GM21515 (cell line): ENCODE measurements around the gene EHD4.
A peak's percentile ranks its signal among the peaks of the same experiment; 100 is the strongest.

Source experiments
- ATAC-seq: cut with Tn5 transposase; IDR thresholded peaks from one replicate; pipeline ENCODE4 v1.9.1; 2021; ENCODE audit not compliant: unreplicated experiment

EHD4 gene

DNA sequence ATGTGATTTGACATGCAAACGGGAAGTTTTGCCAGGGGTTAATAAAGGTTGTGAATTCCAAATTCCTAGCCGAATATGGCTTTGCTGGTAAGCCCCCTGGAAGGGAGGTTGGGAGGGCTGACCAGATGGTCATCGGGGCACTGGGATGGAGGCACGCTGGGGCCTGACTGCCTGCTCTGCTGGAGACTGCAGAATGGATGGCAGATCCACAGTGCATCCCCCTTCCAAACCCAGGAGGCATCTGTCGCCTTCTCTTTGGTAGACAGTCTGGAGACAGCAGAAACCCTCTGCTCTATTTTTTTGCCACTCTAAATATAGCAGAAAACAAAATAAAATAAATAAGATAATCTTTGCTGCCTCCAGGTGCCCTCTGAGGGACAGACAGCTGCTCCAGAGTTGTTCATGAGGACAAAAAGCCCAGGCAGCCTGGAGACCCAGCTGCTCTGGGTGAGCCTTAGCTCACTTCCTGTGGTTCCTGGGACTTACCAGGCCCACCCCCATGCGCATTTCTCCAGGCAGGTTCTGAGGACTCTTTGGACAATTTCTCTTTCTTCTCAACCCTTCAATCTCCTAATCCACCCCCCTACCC lies 72.4 kb downstream of the EHD4 start:
- ATAC-seq, result no peak

DNA sequence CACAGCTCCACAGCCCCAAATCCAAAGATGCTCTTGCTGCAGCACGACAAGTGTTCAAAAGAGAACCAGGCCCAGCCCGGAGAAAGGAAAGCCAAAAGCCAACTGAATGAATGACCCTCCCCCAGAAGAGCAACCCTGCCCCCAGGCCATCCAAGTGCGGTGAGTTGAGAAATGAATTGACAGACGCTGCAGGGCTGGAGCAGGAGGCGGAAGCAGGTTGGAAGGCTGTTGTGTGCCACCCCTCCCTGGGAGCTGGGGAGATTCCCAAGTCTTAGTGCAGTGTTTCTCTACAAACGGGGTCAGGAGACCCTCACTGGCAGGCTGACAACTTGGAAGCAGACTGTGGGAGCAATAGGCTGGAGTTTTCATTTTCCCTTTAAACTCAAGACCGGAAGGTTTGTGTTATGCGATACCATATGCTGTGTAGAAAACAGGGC lies 75.0 kb downstream of the EHD4 start:
- no peak for ATAC-seq

DNA sequence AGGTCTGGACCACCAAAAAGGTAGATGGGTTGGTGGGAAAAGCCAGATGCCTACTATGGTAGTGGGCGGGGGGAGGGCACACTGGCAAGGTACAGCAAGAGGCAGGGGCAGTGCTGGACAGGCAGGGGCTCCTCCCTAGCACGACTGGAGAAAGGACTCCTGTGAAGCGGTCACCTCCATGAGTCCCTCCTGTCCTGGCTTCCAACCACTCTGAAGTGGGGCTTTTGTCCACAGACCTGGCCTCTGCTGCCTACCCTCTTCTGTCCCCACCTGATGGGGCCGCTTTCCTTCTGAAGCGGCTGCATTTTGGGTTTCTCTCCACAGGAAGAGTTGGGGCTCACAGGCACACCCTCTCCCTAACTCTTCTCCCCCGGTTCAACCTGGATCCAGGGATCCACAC lies 75.8 kb downstream of the EHD4 start:
- ATAC-seq, result no peak

DNA sequence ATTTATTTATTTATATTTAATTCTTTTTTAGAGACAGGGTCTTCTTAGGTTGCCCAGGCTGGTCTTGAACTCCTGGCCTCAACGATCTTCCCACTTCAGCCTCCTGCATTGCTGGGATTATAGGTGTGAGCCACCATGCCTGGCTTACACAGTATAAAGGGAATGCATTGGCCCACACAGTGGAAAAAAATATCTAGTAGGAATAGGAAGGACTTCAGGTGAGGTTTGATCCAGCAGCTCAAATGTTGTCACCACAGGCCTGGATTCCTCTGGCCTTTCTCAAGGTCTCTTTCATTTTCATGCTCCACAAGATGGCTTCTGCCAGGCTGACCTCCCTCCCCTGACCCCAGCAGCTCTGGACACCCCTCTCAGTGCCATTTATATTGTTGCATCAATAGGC lies 76.4 kb downstream of the EHD4 start:
- ATAC-seq, result no peak

DNA sequence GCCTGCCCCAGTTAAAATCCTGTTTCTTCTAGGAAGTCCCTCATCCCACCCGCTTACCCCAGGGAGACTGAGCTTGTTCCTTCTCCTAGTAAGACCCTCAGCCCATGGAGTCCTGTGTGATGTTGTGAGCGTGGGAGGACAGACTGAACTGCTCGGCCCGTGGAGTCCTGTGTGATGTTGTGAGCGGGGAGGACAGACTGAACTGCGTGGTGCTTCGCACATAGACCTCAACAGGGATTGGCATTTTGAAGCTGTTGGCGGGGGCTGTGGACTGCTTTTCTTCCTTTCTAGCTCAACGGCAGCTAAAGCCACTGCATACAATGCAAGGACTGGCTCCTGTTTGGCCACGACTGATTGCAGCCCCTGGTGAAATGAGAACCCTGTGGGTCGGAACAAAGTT lies 76.9 kb downstream of the EHD4 start:
- ATAC-seq, result no peak

DNA sequence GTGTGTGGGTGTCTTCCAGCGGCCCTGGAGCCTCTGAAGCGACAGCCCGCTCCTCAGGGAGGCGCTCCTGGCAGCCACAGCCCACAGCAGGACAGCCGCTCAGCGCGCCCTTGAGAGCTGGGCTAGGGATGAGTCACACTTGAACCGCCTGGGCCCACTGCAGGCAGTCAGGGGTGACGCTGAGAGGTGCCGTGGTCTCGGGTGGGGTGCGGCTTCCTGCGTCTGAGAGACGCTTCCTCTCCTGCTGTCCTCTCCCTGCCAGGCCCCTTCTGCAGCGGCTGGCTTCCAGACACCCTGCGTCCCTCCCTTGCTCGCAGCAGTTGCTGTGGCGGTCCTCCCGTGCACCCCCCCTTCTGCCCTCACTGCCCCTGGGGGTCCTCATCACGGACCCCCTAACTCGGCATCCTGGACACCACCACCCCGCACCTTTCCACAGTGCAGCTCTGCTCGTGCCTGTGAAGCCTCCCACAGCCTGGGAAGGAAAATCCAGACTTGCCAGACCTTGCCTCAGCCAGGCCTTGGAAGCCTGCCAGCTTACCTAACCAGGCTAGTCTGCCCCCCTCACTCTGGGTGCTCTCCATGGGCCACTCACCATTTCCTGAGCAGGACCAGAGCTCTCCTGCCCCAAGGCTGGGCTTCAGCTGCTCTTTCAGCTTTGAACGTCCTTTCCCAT lies 77.4 kb downstream of the EHD4 start:
- peak; percentile 82 for ATAC-seq

DNA sequence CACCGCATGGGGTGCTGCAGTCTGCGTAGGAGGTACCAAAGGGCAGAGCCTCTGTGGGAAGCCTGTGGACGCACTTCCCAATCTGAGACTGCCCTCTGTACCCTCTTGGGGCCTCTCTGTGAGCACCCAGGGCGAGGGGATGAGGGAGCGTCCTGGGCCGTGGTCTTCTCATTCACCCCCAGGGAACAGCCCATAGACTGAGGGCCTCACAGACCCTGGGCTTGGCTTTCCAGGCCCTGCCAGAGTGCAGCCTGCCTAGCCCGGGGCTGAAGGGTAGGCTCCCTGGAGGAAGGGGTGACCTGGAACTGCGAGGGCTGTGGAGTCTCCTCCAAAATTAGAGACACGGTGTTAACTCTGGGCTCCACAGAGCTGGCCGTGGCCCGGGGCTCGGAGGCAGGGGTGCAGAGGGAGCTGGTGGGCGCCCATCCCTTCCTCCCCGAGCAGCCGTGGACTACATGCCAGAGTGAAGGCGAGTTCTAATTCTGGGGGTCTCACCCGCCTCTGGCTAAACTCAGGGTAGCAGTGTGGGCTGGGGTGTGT lies 78.0 kb downstream of the EHD4 start:
- peak; percentile 16 for ATAC-seq

DNA sequence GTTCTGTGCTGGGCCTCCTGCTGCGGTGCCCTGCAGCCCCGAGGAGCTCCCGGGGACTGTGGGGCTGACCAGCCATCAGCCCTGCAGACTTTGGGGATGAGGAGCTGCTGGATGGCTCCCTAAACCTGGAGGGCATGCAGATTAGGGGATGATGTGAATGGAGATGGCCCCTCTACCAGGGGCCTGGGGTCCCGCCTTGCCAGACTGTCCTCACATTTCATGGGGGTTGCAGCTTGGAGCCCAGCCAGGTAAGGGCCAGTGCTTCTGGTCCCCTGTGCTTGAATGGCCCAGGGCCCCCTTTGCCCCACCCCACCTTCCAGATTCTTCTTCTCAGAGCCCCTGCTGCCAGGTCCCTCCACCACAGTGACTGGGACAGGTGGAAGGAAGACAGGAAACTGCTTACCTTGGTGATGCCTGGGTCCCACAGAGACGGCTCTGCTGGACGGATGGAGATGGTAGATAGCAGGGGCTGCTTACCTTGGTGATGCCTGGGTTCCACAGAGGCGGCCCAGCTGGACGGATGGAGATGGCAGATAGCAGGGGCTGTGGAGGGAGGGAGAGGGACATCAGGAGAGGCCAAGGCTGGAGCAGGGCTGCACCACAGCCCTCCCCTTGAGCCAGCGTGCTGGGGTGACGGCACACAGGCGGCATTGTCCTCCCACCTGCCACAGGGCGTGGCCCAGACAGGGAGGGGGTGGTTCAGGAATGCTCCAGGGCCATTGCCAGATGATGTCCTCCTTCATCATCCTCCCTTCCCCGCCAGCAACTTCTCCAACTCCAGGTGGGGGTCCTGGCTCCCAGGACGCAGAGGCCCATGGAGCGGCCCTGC lies 78.7 kb downstream of the EHD4 start, which contains the start of gene SPTBN5:
TSS of gene SPTBN5 (minus strand) at position 632 of the 829 bp plus-strand sequence. CDS start at position 76, 556 bp downstream.
- ATAC-seq, result no peak

DNA sequence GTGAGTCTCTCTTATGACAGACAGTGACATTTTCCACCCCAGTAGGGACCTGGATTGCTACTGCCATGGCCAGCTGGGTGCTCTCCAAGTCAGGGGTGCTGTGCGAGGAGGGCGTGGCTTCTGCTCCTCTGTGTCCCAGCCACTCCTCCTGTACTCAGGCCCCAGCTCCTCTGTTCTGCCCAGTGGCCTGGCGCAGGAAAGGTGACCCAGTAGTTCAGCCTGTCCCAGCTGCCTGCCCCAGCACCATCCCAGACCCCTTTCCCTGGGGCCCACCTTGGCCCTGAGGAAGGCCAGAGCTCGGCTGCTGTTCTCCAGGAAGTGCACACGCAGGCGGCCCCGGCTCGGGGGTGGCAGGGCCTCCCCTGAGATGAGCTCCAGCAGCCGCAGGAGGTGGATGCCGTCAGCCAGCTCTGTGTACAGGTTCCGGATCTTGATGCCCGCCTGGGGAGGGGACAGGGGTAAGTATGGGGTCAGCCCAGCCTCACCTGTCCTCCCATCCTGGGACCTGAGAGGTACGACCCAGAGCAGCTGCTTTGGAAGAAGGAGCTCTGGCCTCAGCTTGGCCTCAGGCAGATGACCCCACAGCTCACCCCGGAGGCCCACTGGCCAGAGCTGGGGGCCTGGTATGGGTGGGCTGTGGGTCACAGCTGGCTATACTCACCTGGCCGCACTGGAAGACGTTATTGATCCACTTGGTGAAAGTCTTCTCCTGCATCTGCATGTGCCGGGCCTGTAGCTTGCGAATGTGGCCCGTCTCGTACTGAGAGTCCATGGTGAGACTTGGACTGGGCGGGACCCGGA lies 79.5 kb downstream of the EHD4 start:
- no peak for ATAC-seq

DNA sequence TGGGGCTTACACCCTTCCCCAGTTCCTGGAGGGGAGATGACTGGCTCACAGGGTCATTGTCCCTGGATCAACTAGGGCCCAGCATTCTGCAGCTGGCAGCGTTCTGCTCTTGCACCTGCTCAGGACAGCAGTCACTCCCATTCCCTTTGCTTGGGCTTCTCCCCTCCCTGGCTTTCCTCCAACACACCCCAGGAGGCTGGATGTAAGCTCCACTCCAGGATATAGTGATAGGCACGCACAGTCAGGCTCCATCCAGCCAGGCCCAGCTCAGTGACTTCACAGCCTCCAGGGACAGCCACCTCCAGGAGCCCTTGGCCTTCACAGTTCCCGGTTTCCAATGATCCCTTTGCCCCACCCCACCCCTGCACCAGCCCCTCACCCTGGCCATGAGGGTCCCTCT lies 80.4 kb downstream of the EHD4 start:
- ATAC-seq, result no peak

DNA sequence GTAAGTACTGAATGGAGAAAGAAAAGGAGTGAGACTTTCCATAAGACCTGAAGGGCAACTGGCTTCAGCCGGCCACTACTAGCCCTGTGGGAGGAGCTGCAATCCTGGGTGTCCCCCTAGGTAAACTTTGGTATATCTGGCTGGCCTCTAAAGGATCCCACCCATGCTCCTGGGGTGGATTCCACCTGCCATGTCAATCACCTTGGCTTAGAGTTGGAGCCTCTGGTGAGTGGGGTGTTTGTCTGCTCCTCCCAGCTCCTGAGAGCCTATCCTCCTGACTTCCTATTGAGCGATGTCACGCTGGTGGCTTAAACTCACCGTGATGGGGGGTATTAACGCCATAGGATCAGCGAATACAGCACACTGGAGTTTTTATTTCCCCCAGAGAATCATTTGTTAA lies 81.1 kb downstream of the EHD4 start:
- no peak for ATAC-seq

DNA sequence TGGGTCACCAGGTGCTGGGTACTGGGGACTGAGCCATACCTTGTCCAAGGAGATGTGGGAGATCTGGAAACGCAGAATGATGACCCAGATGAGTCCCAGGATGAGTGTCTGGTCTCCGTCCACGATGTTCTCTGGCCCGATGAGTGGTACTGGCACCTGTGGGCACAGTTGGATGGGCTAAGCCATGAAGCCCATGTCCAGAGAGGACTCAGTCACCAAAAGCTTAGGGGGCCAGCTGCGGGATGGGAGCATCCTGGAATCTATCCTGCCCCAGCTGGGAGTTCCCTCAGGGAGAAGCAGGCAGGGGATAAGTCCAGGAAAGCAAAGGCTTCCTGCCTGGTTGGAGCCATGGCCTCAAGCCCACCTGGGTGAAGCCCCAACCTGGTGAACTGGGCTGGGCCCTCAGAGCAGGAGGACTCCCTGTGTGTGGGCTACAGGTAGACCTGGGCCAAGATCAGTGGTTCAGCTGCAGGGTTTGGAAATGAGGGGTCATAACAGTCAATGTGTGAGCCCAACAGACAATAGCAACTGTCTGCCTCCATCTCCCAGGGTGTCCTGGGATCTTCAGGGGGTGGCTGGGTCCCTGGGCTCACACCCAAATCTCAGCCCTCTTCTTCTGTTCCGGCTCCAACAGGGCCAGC lies 82.2 kb downstream of the EHD4 start:
- ATAC-seq, result no peak

DNA sequence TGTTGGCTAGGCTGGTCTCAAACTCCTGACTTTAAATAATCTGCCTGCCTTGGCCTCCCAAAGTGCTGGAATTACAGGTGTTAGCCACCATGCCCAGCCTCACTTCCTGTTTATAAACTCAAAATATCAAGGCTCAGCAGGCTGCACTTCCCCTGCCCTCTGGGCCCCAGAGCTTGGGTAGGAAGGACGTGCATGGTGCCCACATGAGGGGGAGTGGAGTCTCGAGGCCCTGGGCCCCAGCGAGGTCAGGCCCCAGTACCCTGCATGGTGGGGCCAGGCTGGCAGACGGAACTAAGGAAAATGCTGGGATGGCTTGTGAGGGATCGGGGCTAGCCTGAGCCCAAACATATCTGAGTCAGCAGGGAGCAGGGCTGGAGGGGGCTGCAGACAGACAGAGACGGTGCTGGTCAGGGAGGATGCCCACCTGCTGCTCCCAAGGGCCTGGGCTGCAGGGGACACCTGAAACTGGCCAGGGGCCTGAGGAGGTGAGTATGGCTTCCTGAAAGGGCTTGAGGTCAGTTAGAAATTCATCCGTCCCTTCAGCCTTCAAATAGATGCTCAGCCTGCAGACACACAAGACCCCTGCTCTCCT lies 83.6 kb downstream of the EHD4 start:
- ATAC-seq, result no peak

DNA sequence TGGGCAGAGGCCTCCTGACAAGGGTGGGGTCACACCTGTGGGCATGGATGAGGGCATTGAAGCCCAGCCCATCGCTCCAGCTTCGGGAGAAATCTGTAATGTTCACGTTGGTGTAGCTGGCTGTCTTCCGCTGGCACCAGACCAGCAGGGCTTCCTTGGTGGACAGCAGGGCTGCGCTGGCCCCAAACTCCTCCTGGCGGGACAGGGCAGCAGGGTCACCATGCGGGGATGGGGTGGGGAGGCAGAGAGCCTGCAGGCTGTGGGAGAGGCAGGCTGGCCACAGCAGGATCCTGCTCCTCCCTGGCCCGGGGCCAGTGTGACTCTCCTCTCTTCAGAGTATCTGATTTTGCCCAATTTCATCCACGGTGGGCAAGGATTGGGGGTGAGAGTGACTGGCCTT lies 84.5 kb downstream of the EHD4 start:
- ATAC-seq, result no peak

DNA sequence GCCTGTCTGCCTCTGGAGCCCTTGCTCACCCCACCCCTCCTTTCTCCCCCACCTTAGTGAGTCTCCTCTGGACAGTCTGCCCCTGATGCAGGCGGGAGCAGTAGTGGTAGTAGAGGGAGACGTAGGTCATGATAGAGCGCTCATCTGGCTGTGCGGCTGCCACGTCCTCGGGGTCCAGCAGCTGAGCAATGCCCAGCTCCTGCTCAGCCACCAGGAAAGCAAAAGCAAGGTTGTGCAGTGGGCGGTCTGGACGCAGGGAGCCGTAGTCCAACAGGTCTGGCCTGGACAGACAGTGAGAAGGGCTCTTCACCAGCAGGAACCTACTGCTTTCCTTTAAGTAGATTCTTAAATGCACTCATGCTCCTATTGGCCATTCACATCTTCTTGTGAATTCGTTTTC lies 85.2 kb downstream of the EHD4 start:
- ATAC-seq, result no peak

DNA sequence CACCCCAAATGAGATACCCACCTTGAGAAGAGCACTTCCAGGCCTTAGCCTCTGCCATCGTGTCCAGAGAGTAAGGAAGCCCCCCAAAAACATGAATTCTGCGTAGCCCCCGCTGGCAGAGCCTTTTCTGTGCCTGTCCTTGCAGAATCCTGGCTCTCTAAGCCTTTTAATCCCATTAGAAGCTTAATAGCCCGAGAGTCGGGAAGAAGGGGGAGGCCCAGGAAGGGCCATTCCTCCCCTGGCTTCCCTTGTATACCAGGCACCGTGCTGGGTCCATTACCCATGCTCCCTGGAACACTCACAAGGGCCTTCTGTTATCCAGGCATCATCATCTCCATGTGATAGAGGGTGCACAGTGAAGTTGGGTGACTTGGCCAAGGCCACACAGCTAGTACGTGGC lies 85.6 kb downstream of the EHD4 start:
- ATAC-seq, result no peak

DNA sequence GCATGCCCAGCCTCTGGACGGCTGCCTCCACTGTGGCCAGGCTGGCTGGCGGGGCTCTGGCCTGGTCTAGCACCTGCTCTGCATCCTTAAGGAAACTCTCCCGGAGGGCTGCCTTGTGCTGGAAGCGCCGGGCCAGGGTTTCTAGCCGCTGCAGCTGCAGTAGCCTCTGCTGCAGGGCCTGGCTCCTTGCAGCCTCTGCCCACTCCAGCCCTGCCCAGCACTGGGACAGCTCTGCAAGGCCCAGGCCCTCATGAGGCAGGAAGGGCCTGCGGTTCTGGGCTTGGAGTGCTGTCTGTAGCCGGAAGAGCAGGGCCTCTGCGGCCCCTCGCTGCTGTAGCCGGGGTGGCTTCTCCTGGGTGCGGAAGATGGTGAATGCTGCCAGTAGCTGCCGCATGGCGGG lies 86.5 kb downstream of the EHD4 start:
- no peak for ATAC-seq

DNA sequence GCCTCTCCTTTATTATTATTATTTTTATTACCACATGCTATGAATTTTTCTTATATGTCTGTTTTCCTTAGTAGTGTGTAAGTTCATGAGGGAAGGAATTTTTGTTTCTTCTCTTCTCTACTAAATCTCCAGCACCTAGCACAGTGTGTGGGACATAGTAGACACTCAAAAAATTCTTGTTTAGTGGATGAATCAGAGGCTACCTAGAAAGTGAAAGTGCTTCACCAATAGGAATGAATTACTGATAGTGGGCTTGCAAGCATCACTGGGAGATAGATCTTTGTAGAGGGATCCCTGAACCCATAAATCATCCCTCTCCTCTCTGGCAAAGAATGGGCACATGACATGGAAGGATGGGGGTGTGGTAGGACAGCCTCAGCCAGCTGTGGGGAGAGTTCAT lies 87.0 kb downstream of the EHD4 start:
- no peak for ATAC-seq

DNA sequence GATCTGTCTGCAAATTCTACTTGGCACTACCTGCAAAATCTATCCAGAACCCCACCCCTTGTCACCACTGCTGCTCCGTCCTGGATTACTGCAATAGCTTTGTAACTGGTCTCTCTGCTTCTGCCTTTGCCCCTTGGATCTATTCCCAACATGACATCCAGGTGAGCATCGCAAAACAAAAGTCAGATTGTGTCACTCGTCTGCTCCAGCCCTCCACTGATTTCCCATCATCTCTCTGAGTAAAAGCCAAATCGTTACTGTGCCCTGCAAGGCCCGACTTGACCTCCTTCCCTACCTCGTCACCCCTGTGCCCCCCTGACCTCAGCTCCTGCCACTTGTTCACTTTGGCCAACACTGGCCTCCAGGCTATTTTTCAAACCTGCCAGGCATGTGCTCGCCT lies 87.9 kb downstream of the EHD4 start:
- ATAC-seq, result no peak

DNA sequence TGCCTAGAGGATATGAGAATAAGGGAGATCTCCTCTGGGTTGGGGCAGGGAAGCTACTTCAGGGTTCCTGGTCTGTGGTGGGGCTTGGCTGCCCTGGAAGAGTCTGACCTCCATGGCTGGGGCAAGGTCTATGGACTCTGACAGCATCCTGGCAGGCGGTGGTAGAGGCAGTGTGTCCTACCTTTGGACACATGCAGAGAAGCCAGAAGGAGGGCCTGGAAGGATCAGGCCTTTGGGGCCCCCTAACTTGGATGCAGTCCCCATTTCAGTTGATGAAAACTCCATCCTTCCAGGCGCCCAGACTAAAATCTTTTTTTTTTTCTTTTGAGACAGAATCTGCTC lies 88.9 kb downstream of the EHD4 start:
- no peak for ATAC-seq
